GM21723 (cell line): ENCODE results near the gene RBM34.

ENCODE experiments used
- ATAC-seq: cut with Tn5 transposase; IDR thresholded peaks from one replicate; pipeline ENCODE4 v1.9.1; 2021; ENCODE audit warnings: mild to moderate bottlenecking, moderate library complexity; ENCODE audit not compliant: unreplicated experiment

Gene RBM34

GRCh38 chr1:235156265-235156664, 4.8 kb downstream of the RBM34 start:
- ATAC-seq: no peak

DNA sequence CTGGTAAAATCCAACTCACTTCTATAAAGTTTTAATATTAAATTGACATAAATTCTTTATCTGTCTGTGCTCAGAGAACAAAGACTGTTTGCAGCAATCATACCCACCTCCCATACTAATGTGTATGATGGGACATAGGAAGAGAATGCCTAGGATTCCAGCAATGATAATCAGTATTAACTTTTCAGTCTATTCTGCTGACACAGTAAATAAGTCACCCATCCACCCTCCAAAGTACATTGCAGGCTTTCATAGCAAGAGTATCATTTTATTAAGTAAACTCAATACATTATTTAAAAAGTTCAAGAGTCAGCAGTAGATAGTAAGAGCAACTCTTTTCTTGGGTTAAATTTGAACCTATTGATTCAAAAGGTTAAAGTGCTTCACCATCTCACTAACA, 8.8 kb downstream of the RBM34 start:
- no peak for ATAC-seq

GRCh38 chr1:235151033-235151432, 10.0 kb downstream of the RBM34 start:
- no peak for ATAC-seq

GRCh38 chr1:235149824-235150223, 11.2 kb downstream of the RBM34 start:
- no peak for ATAC-seq

DNA sequence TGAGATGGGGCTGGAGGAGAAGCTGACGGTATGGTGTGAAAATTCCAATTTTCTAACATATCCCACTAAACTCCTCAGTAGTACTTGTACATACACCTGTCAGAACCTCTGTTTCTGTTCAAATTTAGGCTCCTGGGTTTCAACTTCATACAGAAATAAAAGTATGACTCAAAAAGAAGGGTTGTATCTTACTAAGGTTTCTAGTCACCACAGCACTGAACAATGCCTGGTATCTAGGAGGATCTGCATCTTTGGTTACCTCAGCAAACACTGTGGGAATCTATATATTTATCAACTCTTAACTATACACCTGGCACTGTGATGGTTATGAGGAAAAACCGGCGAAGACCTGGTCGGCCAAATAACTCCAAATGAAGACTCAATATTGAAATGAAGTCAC, 13.8 kb downstream of the RBM34 start:
- ATAC-seq: peak; percentile 62

DNA sequence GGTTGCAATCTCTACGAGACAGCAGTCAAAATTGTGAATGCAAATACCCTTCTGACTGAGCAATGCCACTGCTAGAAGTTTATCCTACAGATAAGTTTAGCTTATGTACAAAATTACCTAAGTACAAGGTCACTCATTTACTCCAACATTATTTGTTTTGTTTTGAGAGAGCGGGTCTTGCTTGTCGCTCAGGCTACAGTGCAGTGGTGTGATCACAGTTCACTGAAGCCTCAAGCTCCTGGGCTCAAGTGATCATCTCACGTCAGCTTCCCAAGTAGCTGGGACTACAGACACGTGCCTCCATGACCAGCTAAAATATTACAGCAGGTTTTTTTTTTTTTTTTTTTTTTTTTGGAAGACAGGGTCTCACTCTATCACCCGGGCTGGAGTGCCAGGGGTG, 15.4 kb downstream of the RBM34 start:
- ATAC-seq: no peak

- no peak for ATAC-seq
Observed at GRCh38 chr1:235142991-235143390, 18.1 kb downstream of the RBM34 start.

GRCh38 chr1:235139315-235139714, 21.7 kb downstream of the RBM34 start:
- ATAC-seq: no peak

DNA sequence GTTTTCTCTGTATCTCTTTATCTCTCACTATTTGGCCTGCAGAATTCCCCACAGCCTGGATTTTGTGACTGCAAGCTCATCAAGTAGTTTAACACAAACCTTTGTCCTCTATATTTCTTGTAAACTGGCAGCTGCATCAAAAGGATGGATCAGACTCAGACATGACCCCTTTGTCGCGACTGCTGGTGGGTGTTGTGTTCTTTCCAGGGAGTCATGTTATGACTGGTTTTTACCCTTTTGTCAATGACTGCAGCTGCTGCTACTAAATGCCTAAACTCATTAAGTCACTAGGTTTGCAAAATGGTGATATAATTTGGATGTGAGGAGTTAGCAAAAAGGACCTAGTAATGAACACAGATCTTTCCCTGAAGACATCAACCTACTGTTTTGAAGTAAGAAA, 22.2 kb downstream of the RBM34 start:
- no peak for ATAC-seq

- ATAC-seq: no peak
Observed at GRCh38 chr1:235136111-235136510, 24.9 kb downstream of the RBM34 start.

DNA sequence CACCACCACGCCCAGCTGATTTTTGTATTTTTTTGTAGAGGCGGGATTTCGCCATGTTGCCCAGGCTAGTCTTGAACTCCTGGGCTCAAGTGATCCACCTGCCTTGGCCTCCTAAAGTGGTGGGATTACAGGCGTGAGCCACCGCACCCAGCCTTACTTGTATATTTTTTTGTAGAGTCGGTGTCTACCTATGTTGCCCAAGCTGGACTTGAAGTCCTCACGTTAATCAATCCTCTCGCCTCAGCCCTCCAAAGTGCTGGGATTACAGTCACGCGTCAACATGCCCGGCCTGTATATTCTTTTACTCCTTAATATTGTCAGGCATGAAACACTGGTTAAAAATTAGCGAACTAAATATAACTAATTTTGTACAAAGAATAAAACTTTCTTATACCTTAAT, 26.9 kb downstream of the RBM34 start:
- ATAC-seq: no peak

DNA sequence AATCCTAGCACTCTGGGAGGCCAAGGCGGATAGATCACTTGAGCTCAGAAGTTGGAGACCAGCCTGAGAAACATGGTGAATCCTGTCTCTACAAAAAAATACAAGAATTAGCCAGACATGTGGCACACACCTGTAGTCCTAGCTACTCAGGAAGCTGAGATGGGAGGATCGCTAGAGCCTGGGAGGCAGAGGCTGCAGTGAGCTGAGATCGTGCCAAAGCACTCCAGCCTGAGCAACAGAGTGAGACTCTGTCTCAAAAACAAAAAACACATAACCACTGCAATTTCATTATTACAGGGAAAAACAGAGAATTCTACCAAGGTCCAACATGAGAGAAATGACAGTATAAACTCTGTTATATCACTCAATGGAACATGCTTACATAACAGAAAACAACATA, 28.0 kb downstream of the RBM34 start:
- no peak for ATAC-seq

DNA sequence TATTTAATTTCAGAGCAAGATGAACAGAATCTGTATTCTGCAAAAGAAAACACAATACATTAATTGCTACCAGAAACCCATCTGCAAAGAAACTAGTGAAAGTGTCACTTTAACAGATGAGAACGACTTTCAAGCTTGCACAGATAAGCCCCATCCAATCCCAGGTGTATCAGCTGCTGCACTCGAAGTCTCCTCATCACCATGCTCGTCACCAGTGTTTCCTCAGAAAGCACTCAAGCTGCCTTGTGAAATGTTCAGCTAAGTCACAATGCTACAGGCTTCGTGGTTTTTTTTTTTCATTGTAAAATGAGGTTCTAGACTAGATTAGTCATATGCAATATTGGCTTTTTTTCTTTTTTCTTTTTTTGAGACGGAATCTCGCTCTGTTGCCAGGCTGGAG, 29.1 kb downstream of the RBM34 start:
- no peak for ATAC-seq

- ATAC-seq: no peak
Observed at GRCh38 chr1:235130766-235131270, 30.2 kb downstream of the RBM34 start.

DNA sequence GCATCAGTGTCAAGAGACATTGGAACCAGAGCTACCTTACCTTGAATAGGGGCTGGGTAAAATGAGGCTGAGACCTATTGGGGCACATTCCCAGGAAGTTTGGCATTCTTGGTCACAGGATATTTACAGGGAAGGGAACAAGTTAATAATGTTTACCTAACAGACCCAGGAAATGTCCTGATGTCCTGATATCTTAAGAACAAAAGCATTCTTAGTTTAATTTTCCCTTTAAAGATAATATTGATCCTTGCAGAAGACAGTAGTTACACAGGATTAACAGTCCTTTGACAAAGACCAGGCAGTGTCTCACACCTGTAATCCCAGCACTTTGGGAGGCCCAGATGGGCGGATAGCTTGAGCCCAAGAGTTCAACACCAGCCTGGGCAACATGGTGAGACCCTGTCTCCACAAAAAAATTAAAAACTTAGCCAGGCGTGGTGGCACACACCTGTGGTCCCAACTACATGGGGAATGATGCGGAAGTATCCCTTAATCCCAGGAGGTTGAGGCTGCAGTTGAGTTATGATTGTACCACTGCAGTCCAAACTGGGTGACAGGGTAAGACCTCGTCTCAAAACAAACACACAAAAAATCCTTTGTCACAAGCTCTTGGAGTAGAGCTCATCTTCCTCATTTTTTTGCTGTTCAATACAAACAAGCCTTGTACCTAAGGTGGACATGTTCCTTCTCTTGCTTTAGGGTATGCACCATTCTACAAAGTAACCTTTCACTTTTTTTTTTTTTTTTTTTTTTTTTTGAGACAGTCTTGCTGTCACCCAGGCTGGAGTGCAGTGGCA, 31.1 kb downstream of the RBM34 start:
- no peak for ATAC-seq

DNA sequence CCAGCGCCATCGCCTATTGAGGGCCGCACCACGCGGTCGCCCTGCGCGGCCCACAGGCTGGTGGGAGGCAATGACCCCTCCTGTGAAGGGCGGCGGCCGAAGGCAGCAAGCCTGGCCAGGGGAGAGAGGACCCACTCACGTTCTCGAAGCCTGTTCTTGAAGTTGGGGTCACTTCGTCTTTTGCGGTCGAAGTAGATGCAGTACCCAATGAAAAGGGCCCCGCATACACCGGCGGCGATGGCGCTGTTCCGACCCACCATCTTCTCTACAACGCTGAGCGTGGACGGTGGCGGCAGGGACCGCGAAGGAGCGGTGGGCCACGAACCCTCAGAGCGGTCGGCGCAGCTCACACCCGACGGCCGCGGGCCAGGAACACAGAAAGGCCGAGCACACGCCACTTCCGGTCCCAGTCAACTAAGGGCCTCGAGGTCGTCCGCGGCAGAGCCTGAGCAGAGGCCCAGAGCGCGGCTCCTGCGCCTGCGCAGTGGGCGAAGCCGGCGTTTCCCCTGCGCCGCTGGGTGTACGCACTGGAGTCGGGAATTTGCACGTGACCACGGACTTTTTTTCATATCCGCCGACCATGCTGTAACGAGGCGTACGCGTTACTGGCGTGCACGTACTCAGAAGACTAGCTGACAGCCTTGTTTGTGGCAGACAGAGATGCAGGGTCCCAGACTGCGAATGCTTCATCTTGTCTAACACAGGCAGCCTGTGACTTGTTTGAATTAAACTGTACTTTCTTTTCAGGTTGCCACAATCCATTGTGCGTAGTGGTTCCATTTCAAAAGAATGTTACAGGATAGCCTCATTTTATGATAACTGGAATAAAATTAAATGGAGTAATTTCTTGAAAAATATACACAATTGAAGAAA, 32.4 kb downstream of the RBM34 start, which contains the start of gene TOMM20:
Gene TOMM20, minus strand, starts transcription at position 382 of the 873 bp plus-strand sequence. Its CDS starts 122 bp downstream, at position 260.
- ATAC-seq: peak; percentile 92

DNA sequence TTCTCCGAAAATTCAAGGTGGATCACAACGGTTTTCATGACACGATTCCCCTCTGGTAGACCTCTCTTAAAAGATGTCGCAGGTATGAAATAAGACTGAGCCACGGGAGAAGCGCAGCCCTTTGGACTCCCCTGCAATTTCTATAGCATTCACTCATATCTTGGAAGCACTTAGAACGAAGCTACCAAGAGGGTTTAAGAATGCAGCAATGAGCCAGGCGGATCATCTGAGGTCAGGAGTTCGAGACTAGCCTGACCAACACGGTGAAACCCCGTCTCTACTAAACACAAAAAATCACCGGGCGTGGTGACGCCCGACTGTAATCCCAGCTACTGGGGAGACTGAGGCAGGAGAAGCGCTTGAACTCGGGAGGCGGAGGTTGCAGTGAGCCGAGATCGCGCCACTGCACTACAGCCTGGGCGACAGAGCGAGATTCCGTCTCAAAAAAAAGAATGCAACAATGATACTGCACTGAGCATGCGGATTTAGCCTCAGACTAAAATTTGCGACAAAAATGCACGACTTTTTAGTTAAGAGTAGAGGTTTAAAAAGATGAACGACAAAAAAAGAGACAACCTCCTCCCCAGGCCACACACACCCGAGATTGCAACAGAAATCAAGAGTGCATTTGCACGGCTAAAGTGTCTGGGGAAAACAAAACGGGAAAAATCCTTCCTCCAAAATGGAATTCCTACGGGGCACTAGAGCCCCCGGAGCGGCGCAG, 33.2 kb downstream of the RBM34 start:
- ATAC-seq: no peak

- ATAC-seq: no peak
Observed at GRCh38 chr1:235127203-235127602, 33.8 kb downstream of the RBM34 start.

DNA sequence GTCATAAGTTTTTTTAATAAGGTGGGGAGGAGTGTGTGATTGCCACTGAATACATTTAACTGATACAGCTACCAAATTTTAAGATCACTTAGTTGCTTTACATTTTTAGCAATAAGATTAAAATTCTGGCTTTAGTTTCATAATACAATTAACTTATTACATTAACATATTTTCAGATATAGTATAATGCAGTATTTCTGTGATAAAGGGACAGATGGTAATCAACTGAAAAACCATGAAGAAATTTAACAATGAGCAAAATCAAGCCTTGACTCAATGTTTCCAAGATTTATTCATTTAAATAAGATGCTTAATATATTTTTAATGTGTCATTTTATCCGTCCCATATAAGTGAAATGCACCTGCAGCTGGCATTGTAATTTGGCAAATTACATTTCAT, 36.4 kb downstream of the RBM34 start:
- no peak for ATAC-seq

DNA sequence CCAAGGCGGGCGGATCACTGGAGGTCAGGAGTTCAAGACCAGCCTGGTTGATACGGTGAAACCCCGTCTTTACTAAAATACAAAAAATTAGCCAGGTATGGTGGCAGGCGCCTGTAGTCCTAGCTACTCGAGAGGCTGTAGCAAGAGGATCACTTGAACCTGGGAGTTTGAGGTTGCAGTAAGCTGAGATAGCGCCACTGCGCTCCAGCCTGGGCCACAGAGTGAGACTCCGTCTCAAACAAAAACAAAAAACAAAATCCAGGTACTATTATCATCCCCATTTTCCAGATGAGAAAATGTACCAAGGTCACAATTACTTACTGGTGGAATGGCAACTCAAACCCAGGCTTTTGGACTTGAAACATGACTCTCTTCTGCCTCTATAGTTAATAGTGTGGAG, 36.9 kb downstream of the RBM34 start:
- ATAC-seq: no peak

DNA sequence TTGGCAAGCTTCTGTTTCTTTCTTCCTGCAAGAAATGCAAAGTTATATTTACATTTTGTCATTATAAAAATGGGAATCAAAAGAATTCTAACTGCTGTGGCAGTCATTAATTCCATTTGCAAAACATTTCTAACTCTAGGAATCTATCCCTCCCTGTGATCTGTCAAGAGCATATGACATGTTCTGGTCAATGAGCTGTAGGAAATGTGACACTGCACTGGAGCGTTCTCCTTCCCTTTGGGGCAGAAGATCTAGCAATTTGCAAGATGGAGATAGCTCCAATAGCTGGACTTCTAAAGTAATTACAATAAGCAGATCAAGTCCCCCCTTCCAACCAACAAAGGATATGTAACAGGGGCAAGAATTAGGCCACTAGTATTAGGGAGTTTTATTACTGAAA, 38.7 kb downstream of the RBM34 start:
- ATAC-seq: no peak
